Smooth muscle cell (in vitro differentiated cells): ENCODE data around the gene ZNF646. TPM values are rescaled to one million over a fixed set of nuclear protein-coding genes. Genes with fewer than 3 reads are reported as not detected.

Source experiments
- DNase-seq: peaks from one replicate; lab custom pipeline; 2025; ENCODE audit not compliant: unreplicated experiment; lab: John Stamatoyannopoulos, UW
- H2AFZ ChIP-seq: fragments of 200-600 bp; sonication (generic); 2 replicates; pipeline ENCODE4 v1.6.0; 2016; ENCODE audit warnings: antibody characterized with exemption, low read depth, mild to moderate bottlenecking
- H3F3A ChIP-seq: fragments of 200-600 bp; sonication (generic); 2 replicates; pipeline ENCODE4 v1.6.0; 2017; ENCODE audit warnings: antibody characterized with exemption, low read depth
- H3K27ac ChIP-seq: fragments of 200-600 bp; sonication (generic); 2 replicates; pipeline ENCODE4 v1.5.1; 2016; ENCODE audit warnings: low read depth, mild to moderate bottlenecking
- H3K27me3 ChIP-seq: fragments of 200-600 bp; sonication (generic); 2 replicates; pipeline ENCODE4 v1.6.1; 2016; ENCODE audit warnings: low read depth, mild to moderate bottlenecking
- H3K36me3 ChIP-seq: fragments of 200-600 bp; sonication (generic); 2 replicates; pipeline ENCODE4 v1.5.1; 2016; ENCODE audit warnings: low read depth
- H3K4me1 ChIP-seq: fragments of 200-600 bp; sonication (generic); 2 replicates; pipeline ENCODE4 v1.5.1; 2016; ENCODE audit warnings: low read depth
- H3K4me2 ChIP-seq: fragments of 200-600 bp; sonication (generic); 2 replicates; pipeline ENCODE4 v1.6.0; 2016; ENCODE audit warnings: mild to moderate bottlenecking
- H3K4me3 ChIP-seq: fragments of 200-600 bp; sonication (generic); 2 replicates; pipeline ENCODE4 v1.5.1; 2016; ENCODE audit warnings: mild to moderate bottlenecking
- H3K79me2 ChIP-seq: fragments of 200-600 bp; sonication (generic); 2 replicates; pipeline ENCODE4 v1.6.0; 2016; ENCODE audit warnings: low read depth, mild to moderate bottlenecking
- H3K9ac ChIP-seq: fragments of 200-600 bp; sonication (generic); 2 replicates; pipeline ENCODE4 v1.6.0; 2016; ENCODE audit warnings: low read depth
- H3K9me3 ChIP-seq: fragments of 200-600 bp; sonication (generic); replicated peaks from 2 replicates; pipeline ENCODE4 v1.5.1; 2016; ENCODE audit warnings: low read depth
- H4K20me1 ChIP-seq: fragments of 200-600 bp; sonication (generic); 2 replicates; pipeline ENCODE4 v1.6.0; 2016; ENCODE audit warnings: low read depth
- whole genome bisulfite sequencing: methylation state at CpG from one replicate; pipeline ENCODE4 v1.1.7; 2016; ENCODE audit warnings: low lambda C conversion rate; 5-methylcytosine and 5-hydroxymethylcytosine counted together
- polyA plus RNA-seq: library from polyadenylated mRNA; unstranded; fragments of >200 nt; fragmentation: Nextera tagmentation; extraction: Ambion mirVana; gene quantifications from 2 replicates; pipeline ENCODE4 v1.2.1, GENCODE V29; 2016
- total RNA-seq: library from RNA; depleted of rRNA; stranded (reverse); fragments of >200 nt; gene quantifications from 2 replicates; pipeline ENCODE4 v1.2.3, GENCODE V29; 2014
- TF ChIP-seq, protein P1 (sequence below): fragments of 200-600 bp; sonication (generic); IDR thresholded peaks from 2 replicates; pipeline ENCODE4 v1.5.1; 2017; ENCODE audit warnings: borderline replicate concordance, mild to moderate bottlenecking, antibody characterized with exemption; ENCODE audit not compliant: insufficient read depth, poor library complexity, severe bottlenecking

Gene ZNF646
- total and polyA plus RNA-seq, 2 experiments from 2014 or later = 5.7 to 7.3 TPM

DNA sequence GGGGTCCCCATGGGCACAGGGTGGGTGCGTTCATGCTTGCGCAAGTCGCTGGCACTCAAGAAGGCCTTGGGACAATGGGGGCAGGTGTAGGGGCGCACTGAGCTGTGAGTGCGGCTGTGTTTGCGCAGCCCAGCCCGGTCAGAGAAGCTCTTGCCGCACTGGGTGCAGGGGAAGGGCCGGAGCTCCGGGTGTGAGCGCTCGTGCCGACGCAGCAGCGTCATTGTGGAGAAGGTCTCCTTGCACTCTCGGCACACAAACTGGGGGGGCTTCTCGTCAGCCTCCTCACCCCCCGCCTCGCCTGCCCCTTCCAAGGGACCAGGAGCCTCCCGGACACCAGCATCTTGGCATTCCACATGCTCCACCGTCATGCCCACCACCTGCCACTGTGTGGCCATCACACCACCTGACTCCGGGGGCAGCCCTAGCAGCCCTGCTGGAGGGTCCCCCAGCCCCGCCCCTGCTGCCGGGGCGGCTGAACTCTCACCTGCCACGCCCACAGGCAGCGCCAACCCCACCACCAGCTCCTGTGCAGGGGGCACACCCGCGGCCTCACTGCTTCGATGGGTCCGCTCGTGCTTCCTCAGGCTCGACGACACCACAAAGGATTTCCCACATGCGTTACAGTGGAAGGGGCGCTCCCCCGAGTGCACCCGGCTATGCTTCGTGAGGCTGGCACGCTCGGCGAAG is 13.0 kb upstream of the ZNF646 start:
- no peak overlapping the region for H3K4me3 ChIP-seq
- H3K36me3 ChIP-seq = no peaks in the 10 kb centered on the region
- WGBS = 97% methylated on average over 35 of the region's 42 CpGs
- H4K20me1 ChIP-seq = peaks cover 2% of the 10 kb centered on the region
- no peaks in the 10 kb centered on the region for H3K9me3 ChIP-seq
- no peaks in the 10 kb centered on the region for H3K27me3 ChIP-seq
- H3K9ac ChIP-seq = no peak overlapping the region
- no peak overlapping the region for H3K27ac ChIP-seq
- peaks cover 4% of the 10 kb centered on the region for H3K4me1 ChIP-seq
- no peak overlapping the region for H3K4me2 ChIP-seq
- H3F3A ChIP-seq = peaks cover 14% of the 10 kb centered on the region
- H2AFZ ChIP-seq = no peak overlapping the region
- peaks cover 9% of the 10 kb centered on the region for H3K79me2 ChIP-seq
- TF ChIP-seq, protein P1, sequence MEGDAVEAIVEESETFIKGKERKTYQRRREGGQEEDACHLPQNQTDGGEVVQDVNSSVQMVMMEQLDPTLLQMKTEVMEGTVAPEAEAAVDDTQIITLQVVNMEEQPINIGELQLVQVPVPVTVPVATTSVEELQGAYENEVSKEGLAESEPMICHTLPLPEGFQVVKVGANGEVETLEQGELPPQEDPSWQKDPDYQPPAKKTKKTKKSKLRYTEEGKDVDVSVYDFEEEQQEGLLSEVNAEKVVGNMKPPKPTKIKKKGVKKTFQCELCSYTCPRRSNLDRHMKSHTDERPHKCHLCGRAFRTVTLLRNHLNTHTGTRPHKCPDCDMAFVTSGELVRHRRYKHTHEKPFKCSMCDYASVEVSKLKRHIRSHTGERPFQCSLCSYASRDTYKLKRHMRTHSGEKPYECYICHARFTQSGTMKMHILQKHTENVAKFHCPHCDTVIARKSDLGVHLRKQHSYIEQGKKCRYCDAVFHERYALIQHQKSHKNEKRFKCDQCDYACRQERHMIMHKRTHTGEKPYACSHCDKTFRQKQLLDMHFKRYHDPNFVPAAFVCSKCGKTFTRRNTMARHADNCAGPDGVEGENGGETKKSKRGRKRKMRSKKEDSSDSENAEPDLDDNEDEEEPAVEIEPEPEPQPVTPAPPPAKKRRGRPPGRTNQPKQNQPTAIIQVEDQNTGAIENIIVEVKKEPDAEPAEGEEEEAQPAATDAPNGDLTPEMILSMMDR = no peak
- DNase-seq = no peak

DNA sequence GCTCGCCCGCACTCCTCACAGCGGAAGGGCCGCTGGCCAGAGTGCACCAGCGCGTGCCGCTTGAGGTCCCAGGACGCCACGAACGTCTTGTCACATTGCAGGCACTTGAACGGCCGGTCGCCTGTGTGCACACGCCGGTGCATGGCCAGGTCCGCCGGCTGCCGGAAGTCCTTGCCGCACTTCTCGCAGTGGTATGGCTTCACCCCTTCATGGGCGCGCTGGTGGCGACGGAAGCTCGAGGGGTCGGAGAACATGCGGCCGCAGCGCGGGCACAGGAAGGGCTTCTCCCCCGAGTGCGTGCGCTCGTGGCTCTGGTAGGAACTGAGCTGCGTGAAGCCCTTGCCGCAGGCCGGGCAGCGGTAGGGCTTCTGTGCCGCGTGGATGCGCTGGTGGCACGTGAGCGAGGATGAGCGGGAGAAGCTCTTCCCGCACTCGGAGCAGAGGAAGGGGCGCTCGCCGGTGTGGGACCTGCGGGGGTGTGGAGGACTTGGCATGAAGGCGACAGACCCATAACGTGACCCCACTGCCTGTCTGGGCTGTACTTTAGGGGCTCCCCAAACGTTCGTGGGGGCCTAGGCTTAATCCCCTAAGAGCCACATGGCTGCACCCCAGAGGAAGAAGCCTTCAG is 12.3 kb upstream of the ZNF646 start:
- Histone ChIP-seq H3K4me2 (no peak overlapping the region), H3F3A (peaks cover 14% of the 10 kb centered on the region), H3K79me2 (peaks cover 9% of the 10 kb centered on the region), H4K20me1 (peaks cover 4% of the 10 kb centered on the region), H3K4me3 (no peak overlapping the region), H3K9ac (no peak overlapping the region), H2AFZ (no peak overlapping the region), H3K4me1 (peaks cover 4% of the 10 kb centered on the region), H3K27me3 (no peaks in the 10 kb centered on the region), H3K36me3 (no peaks in the 10 kb centered on the region), H3K9me3 (no peaks in the 10 kb centered on the region), H3K27ac (no peak overlapping the region)
- DNase-seq = no peak
- TF ChIP-seq, protein P1 = no peak
- WGBS = 98% methylated on average over 53 of the region's 54 CpGs

DNA sequence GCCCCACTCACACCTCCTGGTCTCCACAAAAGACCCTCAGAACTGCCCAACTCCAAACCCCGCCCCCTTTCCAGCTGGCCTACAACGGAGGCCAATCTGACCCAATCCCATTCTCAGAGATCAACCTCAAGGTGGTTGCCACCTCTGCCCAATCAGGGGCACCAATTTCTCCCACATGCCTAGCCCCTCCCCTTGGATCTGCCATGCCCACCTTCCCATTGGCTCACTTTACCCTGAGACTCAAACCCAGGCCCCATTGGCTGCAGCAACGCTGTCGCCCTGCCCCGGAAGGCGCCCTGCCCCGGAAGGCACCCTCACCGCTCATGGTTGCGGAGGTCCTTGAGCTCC is 10.8 kb upstream of the ZNF646 start:
- H3K27me3 ChIP-seq = no peaks in the 10 kb centered on the region
- WGBS = 97% methylated on average over 9 of the region's 9 CpGs
- peaks cover 4% of the 10 kb centered on the region for H3K4me1 ChIP-seq
- H3F3A ChIP-seq = peaks cover 14% of the 10 kb centered on the region
- no peak for DNase-seq
- no peaks in the 10 kb centered on the region for H3K36me3 ChIP-seq
- H3K9me3 ChIP-seq = no peaks in the 10 kb centered on the region
- TF ChIP-seq, protein P1 = no peak
- H2AFZ ChIP-seq = no peak overlapping the region
- no peak overlapping the region for H3K4me3 ChIP-seq
- peaks cover 7% of the 10 kb centered on the region for H4K20me1 ChIP-seq
- peak overlapping the region; percentile 89 for H3K27ac ChIP-seq
- H3K79me2 ChIP-seq = peaks cover 21% of the 10 kb centered on the region
- no peak overlapping the region for H3K4me2 ChIP-seq
- H3K9ac ChIP-seq = no peak overlapping the region
